ENCODE results near the gene SLC7A6OS.

DNA sequence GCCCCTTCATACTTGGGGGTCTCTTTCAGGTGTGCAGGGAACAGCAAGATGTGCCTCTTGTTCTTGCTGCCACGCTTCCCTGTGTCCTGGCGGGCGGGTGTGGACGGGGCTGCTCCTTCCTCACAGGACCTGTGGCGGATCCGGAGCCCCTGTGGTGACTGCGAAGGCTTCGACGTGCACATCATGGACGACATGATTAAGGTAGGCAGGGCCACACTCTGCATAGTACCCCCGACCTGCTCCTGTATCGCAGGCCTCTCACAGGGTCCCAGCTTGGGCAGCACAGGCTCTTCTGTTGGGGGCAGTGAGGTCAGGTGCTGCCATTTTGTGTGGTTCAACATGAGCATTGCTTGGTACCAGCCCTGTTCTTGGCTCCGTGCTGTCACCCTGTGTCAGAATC lies 42.6 kb upstream of the SLC7A6OS start:
- TF ChIP-seq, protein P1, sequence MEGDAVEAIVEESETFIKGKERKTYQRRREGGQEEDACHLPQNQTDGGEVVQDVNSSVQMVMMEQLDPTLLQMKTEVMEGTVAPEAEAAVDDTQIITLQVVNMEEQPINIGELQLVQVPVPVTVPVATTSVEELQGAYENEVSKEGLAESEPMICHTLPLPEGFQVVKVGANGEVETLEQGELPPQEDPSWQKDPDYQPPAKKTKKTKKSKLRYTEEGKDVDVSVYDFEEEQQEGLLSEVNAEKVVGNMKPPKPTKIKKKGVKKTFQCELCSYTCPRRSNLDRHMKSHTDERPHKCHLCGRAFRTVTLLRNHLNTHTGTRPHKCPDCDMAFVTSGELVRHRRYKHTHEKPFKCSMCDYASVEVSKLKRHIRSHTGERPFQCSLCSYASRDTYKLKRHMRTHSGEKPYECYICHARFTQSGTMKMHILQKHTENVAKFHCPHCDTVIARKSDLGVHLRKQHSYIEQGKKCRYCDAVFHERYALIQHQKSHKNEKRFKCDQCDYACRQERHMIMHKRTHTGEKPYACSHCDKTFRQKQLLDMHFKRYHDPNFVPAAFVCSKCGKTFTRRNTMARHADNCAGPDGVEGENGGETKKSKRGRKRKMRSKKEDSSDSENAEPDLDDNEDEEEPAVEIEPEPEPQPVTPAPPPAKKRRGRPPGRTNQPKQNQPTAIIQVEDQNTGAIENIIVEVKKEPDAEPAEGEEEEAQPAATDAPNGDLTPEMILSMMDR (IDR thresholded peaks at IDR 0.05): no peak
- no peak for TF ChIP-seq POLR2AphosphoS5 (IDR thresholded peaks at IDR 0.05; ENCODE audit: low read depth, low read length)
